HepG2 (cell line): ENCODE results near the gene ABHD18. TPM values are rescaled to one million over a fixed set of nuclear protein-coding genes. Genes with fewer than 3 reads are reported as not detected.

Source experiments
- BRCA1 ChIP-seq: sonication (generic); formaldehyde crosslinking; IDR thresholded peaks from 2 replicates; pipeline ENCODE4 v1.4.0; 2020; ENCODE audit warnings: missing genetic modification reagents
- FIP1L1 ChIP-seq: fragments of 200-400 bp; formaldehyde crosslinking; IDR thresholded peaks from 2 replicates; pipeline ENCODE4 v1.6.1; 2018; ENCODE audit warnings: low read depth, mild to moderate bottlenecking, low read length, moderate library complexity, borderline replicate concordance; ENCODE audit not compliant: insufficient read depth
- KDM4B ChIP-seq: sonication (generic); formaldehyde crosslinking; IDR thresholded peaks from 2 replicates; pipeline ENCODE4 v1.4.0; 2020; ENCODE audit warnings: missing genetic modification reagents
- MAFF ChIP-seq: IDR thresholded peaks from 2 replicates; pipeline ENCODE4 v1.6.1; 2011; ENCODE audit warnings: low read depth, low read length, improper control_type of control experiment
- MXD4 ChIP-seq: IDR thresholded peaks from 2 replicates; pipeline ENCODE4 v1.6.1; 2016; ENCODE audit warnings: mild to moderate bottlenecking, missing biosample characterization, missing genetic modification reagents
- NAIF1 ChIP-seq: sonication (generic); formaldehyde crosslinking; IDR thresholded peaks from 2 replicates; pipeline ENCODE4 v1.5.0; 2020; ENCODE audit warnings: mild to moderate bottlenecking, missing genetic modification reagents, borderline replicate concordance
- NR3C1 ChIP-seq: sonication (generic); formaldehyde crosslinking; IDR thresholded peaks from 2 replicates; pipeline ENCODE4 v1.4.0; 2020; ENCODE audit warnings: missing genetic modification reagents
- RFX5 ChIP-seq: IDR thresholded peaks from 2 replicates; pipeline ENCODE4 v1.6.1; 2011; ENCODE audit warnings: low read depth, low read length, improper control_type of control experiment
- STAT5B ChIP-seq: sonication (generic); formaldehyde crosslinking; IDR thresholded peaks from 2 replicates; pipeline ENCODE4 v1.4.0; 2020; ENCODE audit warnings: missing genetic modification reagents
- ZEB1 ChIP-seq: IDR thresholded peaks from 2 replicates; pipeline ENCODE4 v1.6.1; 2012; ENCODE audit warnings: mild to moderate bottlenecking, low read depth, inconsistent platforms; ENCODE audit not compliant: insufficient replicate concordance
- ZNF160 ChIP-seq: sonication (generic); formaldehyde crosslinking; IDR thresholded peaks from 2 replicates; pipeline ENCODE4 v1.8.0; 2022; ENCODE audit warnings: mild to moderate bottlenecking, inconsistent platforms, missing genetic modification reagents
- ZNF3 ChIP-seq: IDR thresholded peaks from 2 replicates; pipeline ENCODE4 v1.7.0; 2017; ENCODE audit warnings: inconsistent platforms
- polyA plus RNA-seq, 8 experiments: library from polyadenylated mRNA; depleted of rRNA in 3 of 8; stranded (reverse) in 7 of 8; unstranded in 1 of 8; fragments of >200 nt; fragmentation: Illumina TruSeq in 4 of 8; extraction: Trizol in 4 of 8; gene quantifications; 2 replicates each; pipeline versions ENCODE4 v1.2.1 to v1.2.3, GENCODE V29; 2011 to 2016; ENCODE audit warnings: low read depth in 4 of 8, missing spikeins in 1 of 8, mixed read lengths in 1 of 8; ENCODE audit not compliant: insufficient read depth in 1 of 8
- total RNA-seq, 5 experiments: library from RNA; depleted of rRNA; stranded (reverse); fragments of >200 nt; fragmentation: Illumina TruSeq; extraction: Trizol; gene quantifications; 2 replicates each; pipeline ENCODE4 v1.2.3, GENCODE V29; 2016; ENCODE audit warnings: low read depth in 1 of 5
- TF ChIP-seq, protein P1 (sequence below): sonication (generic); formaldehyde crosslinking; conservative IDR thresholded peaks from 2 replicates; pipeline ENCODE4 v1.8.0; 2022; ENCODE audit warnings: low read depth, missing genetic modification reagents
- TF ChIP-seq, protein P2 (sequence below): IDR thresholded peaks from 2 replicates; pipeline ENCODE4 v1.6.1; 2016; ENCODE audit warnings: low read depth, borderline replicate concordance
- TF ChIP-seq, protein P3 (sequence below): sonication (generic); formaldehyde crosslinking; IDR thresholded peaks from 2 replicates; pipeline ENCODE4 v1.4.0; 2020; ENCODE audit warnings: missing genetic modification reagents; ENCODE audit errors: not compliant biosample characterization
- TF ChIP-seq, protein P4 (sequence below): sonication (generic); formaldehyde crosslinking; IDR thresholded peaks from one replicate; pipeline ENCODE4 v1.5.1; 2020; ENCODE audit warnings: mild to moderate bottlenecking, missing genetic modification reagents; ENCODE audit errors: not compliant biosample characterization

ABHD18 gene
- total and polyA plus RNA-seq, 2 of the 13 experiments (the other 11 are each of a cell fraction or from before 2014, with no cell fraction given), result 5.5 to 16.3 TPM

GRCh38 chr4:128060699-128061565 is 95.7 kb downstream of the ABHD18 start, which contains the start of gene LARP1B (continued):
- TF ChIP-seq, protein P1, sequence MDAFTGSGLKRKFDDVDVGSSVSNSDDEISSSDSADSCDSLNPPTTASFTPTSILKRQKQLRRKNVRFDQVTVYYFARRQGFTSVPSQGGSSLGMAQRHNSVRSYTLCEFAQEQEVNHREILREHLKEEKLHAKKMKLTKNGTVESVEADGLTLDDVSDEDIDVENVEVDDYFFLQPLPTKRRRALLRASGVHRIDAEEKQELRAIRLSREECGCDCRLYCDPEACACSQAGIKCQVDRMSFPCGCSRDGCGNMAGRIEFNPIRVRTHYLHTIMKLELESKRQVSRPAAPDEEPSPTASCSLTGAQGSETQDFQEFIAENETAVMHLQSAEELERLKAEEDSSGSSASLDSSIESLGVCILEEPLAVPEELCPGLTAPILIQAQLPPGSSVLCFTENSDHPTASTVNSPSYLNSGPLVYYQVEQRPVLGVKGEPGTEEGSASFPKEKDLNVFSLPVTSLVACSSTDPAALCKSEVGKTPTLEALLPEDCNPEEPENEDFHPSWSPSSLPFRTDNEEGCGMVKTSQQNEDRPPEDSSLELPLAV, result no peak; the same call in 1 of the 2 replicates
- TF ChIP-seq ZEB1 (no peak), ZNF160 (peak; percentile 68), RFX5 (0 out of 2 replicates have a peak, but pooled peaks have one; percentile 4), STAT5B (CRISPR knock-in tag) (no peak), NAIF1 (no peak), KDM4B (no peak), BRCA1 (CRISPR knock-in tag) (no peak), MXD4 (CRISPR knock-in tag) (peak; percentile 70), ZNF3 (CRISPR knock-in tag) (no peak), MAFF (no peak), NR3C1 (CRISPR knock-in tag) (no peak), FIP1L1 (no peak)
- TF ChIP-seq, protein P2, sequence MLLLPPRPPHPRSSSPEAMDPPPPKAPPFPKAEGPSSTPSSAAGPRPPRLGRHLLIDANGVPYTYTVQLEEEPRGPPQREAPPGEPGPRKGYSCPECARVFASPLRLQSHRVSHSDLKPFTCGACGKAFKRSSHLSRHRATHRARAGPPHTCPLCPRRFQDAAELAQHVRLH (CRISPR knock-in tag), result peak; percentile 37; the same call in 1 of the 2 replicates
- TF ChIP-seq, protein P3, sequence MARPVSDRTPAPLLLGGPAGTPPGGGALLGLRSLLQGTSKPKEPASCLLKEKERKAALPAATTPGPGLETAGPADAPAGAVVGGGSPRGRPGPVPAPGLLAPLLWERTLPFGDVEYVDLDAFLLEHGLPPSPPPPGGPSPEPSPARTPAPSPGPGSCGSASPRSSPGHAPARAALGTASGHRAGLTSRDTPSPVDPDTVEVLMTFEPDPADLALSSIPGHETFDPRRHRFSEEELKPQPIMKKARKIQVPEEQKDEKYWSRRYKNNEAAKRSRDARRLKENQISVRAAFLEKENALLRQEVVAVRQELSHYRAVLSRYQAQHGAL (CRISPR knock-in tag), result no peak
- TF ChIP-seq, protein P4, sequence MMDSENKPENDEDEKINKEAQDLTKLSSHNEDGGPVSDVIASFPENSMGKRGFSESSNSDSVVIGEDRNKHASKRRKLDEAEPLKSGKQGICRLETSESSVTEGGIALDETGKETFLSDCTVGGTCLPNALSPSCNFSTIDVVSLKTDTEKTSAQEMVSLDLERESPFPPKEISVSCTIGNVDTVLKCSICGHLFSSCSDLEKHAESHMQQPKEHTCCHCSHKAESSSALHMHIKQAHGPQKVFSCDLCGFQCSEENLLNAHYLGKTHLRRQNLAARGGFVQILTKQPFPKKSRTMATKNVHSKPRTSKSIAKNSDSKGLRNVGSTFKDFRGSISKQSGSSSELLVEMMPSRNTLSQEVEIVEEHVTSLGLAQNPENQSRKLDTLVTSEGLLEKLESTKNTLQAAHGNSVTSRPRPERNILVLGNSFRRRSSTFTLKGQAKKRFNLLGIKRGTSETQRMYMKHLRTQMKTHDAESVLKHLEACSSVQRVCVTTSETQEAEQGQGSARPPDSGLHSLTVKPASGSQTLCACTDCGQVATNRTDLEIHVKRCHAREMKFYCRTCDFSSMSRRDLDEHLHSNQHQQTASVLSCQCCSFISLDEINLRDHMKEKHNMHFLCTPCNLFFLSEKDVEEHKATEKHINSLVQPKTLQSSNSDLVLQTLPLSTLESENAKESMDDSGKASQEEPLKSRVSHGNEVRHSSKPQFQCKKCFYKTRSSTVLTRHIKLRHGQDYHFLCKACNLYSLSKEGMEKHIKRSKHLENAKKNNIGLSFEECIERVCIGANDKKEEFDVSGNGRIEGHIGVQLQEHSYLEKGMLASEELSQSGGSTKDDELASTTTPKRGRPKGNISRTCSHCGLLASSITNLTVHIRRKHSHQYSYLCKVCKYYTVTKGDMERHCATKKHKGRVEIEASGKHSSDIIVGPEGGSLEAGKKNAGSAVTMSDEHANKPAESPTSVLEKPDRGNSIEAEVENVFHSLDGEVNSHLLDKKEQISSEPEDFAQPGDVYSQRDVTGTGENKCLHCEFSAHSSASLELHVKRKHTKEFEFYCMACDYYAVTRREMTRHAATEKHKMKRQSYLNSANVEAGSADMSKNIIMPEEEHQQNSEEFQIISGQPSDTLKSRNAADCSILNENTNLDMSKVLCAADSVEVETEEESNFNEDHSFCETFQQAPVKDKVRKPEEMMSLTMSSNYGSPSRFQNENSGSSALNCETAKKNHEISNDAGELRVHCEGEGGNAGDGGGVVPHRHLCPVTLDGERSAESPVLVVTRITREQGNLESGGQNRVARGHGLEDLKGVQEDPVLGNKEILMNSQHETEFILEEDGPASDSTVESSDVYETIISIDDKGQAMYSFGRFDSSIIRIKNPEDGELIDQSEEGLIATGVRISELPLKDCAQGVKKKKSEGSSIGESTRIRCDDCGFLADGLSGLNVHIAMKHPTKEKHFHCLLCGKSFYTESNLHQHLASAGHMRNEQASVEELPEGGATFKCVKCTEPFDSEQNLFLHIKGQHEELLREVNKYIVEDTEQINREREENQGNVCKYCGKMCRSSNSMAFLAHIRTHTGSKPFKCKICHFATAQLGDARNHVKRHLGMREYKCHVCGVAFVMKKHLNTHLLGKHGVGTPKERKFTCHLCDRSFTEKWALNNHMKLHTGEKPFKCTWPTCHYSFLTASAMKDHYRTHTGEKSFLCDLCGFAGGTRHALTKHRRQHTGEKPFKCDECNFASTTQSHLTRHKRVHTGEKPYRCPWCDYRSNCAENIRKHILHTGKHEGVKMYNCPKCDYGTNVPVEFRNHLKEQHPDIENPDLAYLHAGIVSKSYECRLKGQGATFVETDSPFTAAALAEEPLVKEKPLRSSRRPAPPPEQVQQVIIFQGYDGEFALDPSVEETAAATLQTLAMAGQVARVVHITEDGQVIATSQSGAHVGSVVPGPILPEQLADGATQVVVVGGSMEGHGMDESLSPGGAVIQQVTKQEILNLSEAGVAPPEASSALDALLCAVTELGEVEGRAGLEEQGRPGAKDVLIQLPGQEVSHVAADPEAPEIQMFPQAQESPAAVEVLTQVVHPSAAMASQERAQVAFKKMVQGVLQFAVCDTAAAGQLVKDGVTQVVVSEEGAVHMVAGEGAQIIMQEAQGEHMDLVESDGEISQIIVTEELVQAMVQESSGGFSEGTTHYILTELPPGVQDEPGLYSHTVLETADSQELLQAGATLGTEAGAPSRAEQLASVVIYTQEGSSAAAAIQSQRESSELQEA, result no peak
